Activated CD8-positive, alpha-beta T cell treated with anti-CD3 and anti-CD28 coated beads, Interleukin-2, amount 10 ng/mL, durations not matched to agents 7 days and 5 days (primary cell): ENCODE data around the gene SH2D1B. TPM values are rescaled to one million over a fixed set of nuclear protein-coding genes. Genes with fewer than 3 reads are reported as not detected.

Experiments used
- ATAC-seq: fragments of 150-1000 bp; cut with Tn5 transposase; one replicate; pipeline ENCODE4 v1.10.0; 2021; ENCODE audit warnings: moderate library complexity
- CTCF ChIA-PET: fragments of 350-600 bp; sonication (Branson Sonifier 250); formaldehyde crosslinking; loops from one replicate; lab custom pipeline; 2021; ENCODE audit warnings: antibody characterized with exemption; lab: Charles Lee
- POLR2A ChIA-PET: fragments of 350-600 bp; sonication (Branson Sonifier 250); formaldehyde crosslinking; loops from one replicate; lab custom pipeline; 2021; ENCODE audit warnings: antibody characterized with exemption; lab: Charles Lee
- DNase-seq: peaks from one replicate; pipeline ENCODE4 v3.0.0-alpha.2; 2020
- H3K27ac Mint-ChIP-seq: one replicate; pipeline ENCODE4 v1.8.0; 2021; ENCODE audit warnings: mild to moderate bottlenecking, mixed read lengths
- H3K27me3 Mint-ChIP-seq: one replicate; pipeline ENCODE4 v1.8.0; 2021; ENCODE audit warnings: low read depth, mixed read lengths
- H3K36me3 Mint-ChIP-seq: one replicate; pipeline ENCODE4 v1.8.0; 2021; ENCODE audit warnings: low read depth, mixed read lengths
- H3K4me1 Mint-ChIP-seq: one replicate; pipeline ENCODE4 v1.8.0; 2021; ENCODE audit warnings: low read depth, mixed read lengths
- H3K4me3 Mint-ChIP-seq: one replicate; pipeline ENCODE4 v1.8.0; 2021; ENCODE audit warnings: mild to moderate bottlenecking, mixed read lengths
- H3K9me3 Mint-ChIP-seq: one replicate; pipeline ENCODE4 v1.8.0; 2022; ENCODE audit warnings: mixed read lengths; ENCODE audit not compliant: insufficient read depth
- total RNA-seq, 2 experiments: library from RNA; stranded (reverse); gene quantifications; one replicate each; pipeline ENCODE4 v1.2.3, GENCODE V29; 2021

Gene SH2D1B
- total RNA-seq, 2 experiments from 2014 or later = not detected

GRCh38 chr1:162397039-162397448 lies 14.9 kb downstream of the SH2D1B start:
- H3K4me1 Mint-ChIP-seq = no peaks in the 10 kb centered on the region
- no peak overlapping the region for H3K4me3 Mint-ChIP-seq
- H3K27me3 Mint-ChIP-seq = peaks cover 20% of the 10 kb centered on the region
- H3K36me3 Mint-ChIP-seq = no peaks in the 10 kb centered on the region
- no peak overlapping the region for H3K27ac Mint-ChIP-seq
- no peak for DNase-seq
- no peaks in the 10 kb centered on the region for H3K9me3 Mint-ChIP-seq
- CTCF ChIA-PET = no interaction called here
- no peak for ATAC-seq
- POLR2A ChIA-PET = no interaction called here

- ChIA-PET POLR2A (no interaction called here), CTCF (no interaction called here)
- Mint-ChIP-seq H3K9me3 (no peaks in the 10 kb centered on the region), H3K4me3 (no peak overlapping the region), H3K27ac (no peak overlapping the region), H3K36me3 (no peaks in the 10 kb centered on the region), H3K27me3 (peaks cover 22% of the 10 kb centered on the region), H3K4me1 (no peaks in the 10 kb centered on the region)
- DNase-seq = no peak
- no peak for ATAC-seq
These were observed 15.6 kb downstream of the SH2D1B start for GRCh38 chr1:162396201-162396906.

- H3K36me3 Mint-ChIP-seq = no peaks in the 10 kb centered on the region
- ATAC-seq (no peak), DNase-seq (peak; percentile 33)
- H3K27me3 Mint-ChIP-seq = peaks cover 19% of the 10 kb centered on the region
- POLR2A ChIA-PET = no interaction called here
- H3K4me1 Mint-ChIP-seq = peaks cover 1% of the 10 kb centered on the region
- no peak overlapping the region for H3K4me3 Mint-ChIP-seq
- no peak overlapping the region for H3K27ac Mint-ChIP-seq
- no peaks in the 10 kb centered on the region for H3K9me3 Mint-ChIP-seq
- CTCF ChIA-PET = interaction anchor here (1.0 to 1.7 kb wide), 3 partner anchors 9 to 336 kb away, joined by 3 to 11 read pairs (median 3); partner anchors contain the start of gene C1orf226
These were observed 20.0 kb downstream of the SH2D1B start for GRCh38 chr1:162391790-162392563.

- ATAC-seq (no peak), DNase-seq (peak; percentile 18)
- no peaks in the 10 kb centered on the region for H3K9me3 Mint-ChIP-seq
- ChIA-PET POLR2A (no interaction called here), CTCF (interaction anchor here (1.7 kb wide), 1 partner anchor 334 kb away, joined by 11 read pairs; no protein-coding TSS in a partner anchor)
- peaks cover 1% of the 10 kb centered on the region for H3K4me1 Mint-ChIP-seq
- H3K27ac Mint-ChIP-seq = no peak overlapping the region
- no peak overlapping the region for H3K4me3 Mint-ChIP-seq
- H3K27me3 Mint-ChIP-seq = peaks cover 9% of the 10 kb centered on the region
- no peaks in the 10 kb centered on the region for H3K36me3 Mint-ChIP-seq
These were observed 21.3 kb downstream of the SH2D1B start for GRCh38 chr1:162390396-162391185.

- H3K27ac Mint-ChIP-seq = no peak overlapping the region
- DNase-seq (no peak), ATAC-seq (no peak)
- no peaks in the 10 kb centered on the region for H3K36me3 Mint-ChIP-seq
- no peaks in the 10 kb centered on the region for H3K9me3 Mint-ChIP-seq
- ChIA-PET CTCF (no interaction called here), POLR2A (no interaction called here)
- no peak overlapping the region for H3K4me3 Mint-ChIP-seq
- H3K4me1 Mint-ChIP-seq = peaks cover 1% of the 10 kb centered on the region
- peaks cover 9% of the 10 kb centered on the region for H3K27me3 Mint-ChIP-seq
These were observed 22.0 kb downstream of the SH2D1B start for GRCh38 chr1:162389971-162390370.

- Mint-ChIP-seq H3K4me1 (peaks cover 1% of the 10 kb centered on the region), H3K9me3 (no peaks in the 10 kb centered on the region), H3K36me3 (no peaks in the 10 kb centered on the region), H3K27ac (no peak overlapping the region), H3K4me3 (no peak overlapping the region), H3K27me3 (peaks cover 9% of the 10 kb centered on the region)
- ATAC-seq (no peak), DNase-seq (no peak)
- CTCF ChIA-PET = interaction anchor here (0.8 kb wide), 1 partner anchor 333 kb away, joined by 4 read pairs; no protein-coding TSS in a partner anchor
- POLR2A ChIA-PET = no interaction called here
These were observed 22.7 kb downstream of the SH2D1B start for GRCh38 chr1:162389021-162389818.

- no peaks in the 10 kb centered on the region for H3K9me3 Mint-ChIP-seq
- H3K4me3 Mint-ChIP-seq = no peak overlapping the region
- ChIA-PET POLR2A (no interaction called here), CTCF (interaction anchor here (0.8 kb wide), 1 partner anchor 332 kb away, joined by 4 read pairs; no protein-coding TSS in a partner anchor)
- DNase-seq (no peak), ATAC-seq (no peak)
- peaks cover 9% of the 10 kb centered on the region for H3K27me3 Mint-ChIP-seq
- no peaks in the 10 kb centered on the region for H3K36me3 Mint-ChIP-seq
- peaks cover 1% of the 10 kb centered on the region for H3K4me1 Mint-ChIP-seq
- H3K27ac Mint-ChIP-seq = no peak overlapping the region
These were observed 23.3 kb downstream of the SH2D1B start for GRCh38 chr1:162388615-162389014.

- Mint-ChIP-seq H3K27ac (no peak overlapping the region), H3K4me1 (peaks cover 1% of the 10 kb centered on the region), H3K9me3 (no peaks in the 10 kb centered on the region), H3K27me3 (peaks cover 9% of the 10 kb centered on the region), H3K36me3 (no peaks in the 10 kb centered on the region), H3K4me3 (no peak overlapping the region)
- CTCF ChIA-PET = no interaction called here
- POLR2A ChIA-PET = no interaction called here
- DNase-seq = no peak
- no peak for ATAC-seq
These were observed 23.8 kb downstream of the SH2D1B start for GRCh38 chr1:162388083-162388594.

GRCh38 chr1:162387226-162388082 lies 24.5 kb downstream of the SH2D1B start:
- H3K9me3 Mint-ChIP-seq = no peaks in the 10 kb centered on the region
- POLR2A ChIA-PET = no interaction called here
- CTCF ChIA-PET = no interaction called here
- H3K36me3 Mint-ChIP-seq = no peaks in the 10 kb centered on the region
- no peak overlapping the region for H3K4me3 Mint-ChIP-seq
- no peak overlapping the region for H3K27ac Mint-ChIP-seq
- DNase-seq (no peak), ATAC-seq (no peak)
- peaks cover 9% of the 10 kb centered on the region for H3K27me3 Mint-ChIP-seq
- peaks cover 1% of the 10 kb centered on the region for H3K4me1 Mint-ChIP-seq

GRCh38 chr1:162386292-162387225 lies 25.4 kb downstream of the SH2D1B start:
- H3K4me3 Mint-ChIP-seq = no peak overlapping the region
- H3K4me1 Mint-ChIP-seq = peaks cover 1% of the 10 kb centered on the region
- H3K9me3 Mint-ChIP-seq = no peaks in the 10 kb centered on the region
- POLR2A ChIA-PET = no interaction called here
- DNase-seq (no peak), ATAC-seq (no peak)
- no peak overlapping the region for H3K27ac Mint-ChIP-seq
- H3K27me3 Mint-ChIP-seq = peaks cover 7% of the 10 kb centered on the region
- CTCF ChIA-PET = no interaction called here
- H3K36me3 Mint-ChIP-seq = no peaks in the 10 kb centered on the region
